ENCODE data around the gene ADCY5.

ADCY5 gene

GRCh38 chr3:123346021-123346420, 102.9 kb downstream of the ADCY5 start:
- H3K27me3 ChIP-seq = no peaks in the 10 kb centered on the region
- no peak for TF ChIP-seq Cebpa-rat (IDR thresholded peaks at IDR 0.05)
- no peaks in the 10 kb centered on the region for H3K9me3 ChIP-seq (replicated peaks in 1 of 11)
- peaks cover 10 to 70% (median 42%) of the 10 kb centered on the region in 10 experiments; a peak in 18 of 20 replicates for H3K4me1 ChIP-seq
- no peak overlapping the region for H3K27ac ChIP-seq
- no peak overlapping the region for H3K9ac ChIP-seq
- H3K36me3 ChIP-seq = no peaks in the 10 kb centered on the region
- no peak overlapping the region for H3K4me2 ChIP-seq
- no peaks in the 10 kb centered on the region for H4K20me1 ChIP-seq
- no peak overlapping the region for H3K4me3 ChIP-seq

DNA sequence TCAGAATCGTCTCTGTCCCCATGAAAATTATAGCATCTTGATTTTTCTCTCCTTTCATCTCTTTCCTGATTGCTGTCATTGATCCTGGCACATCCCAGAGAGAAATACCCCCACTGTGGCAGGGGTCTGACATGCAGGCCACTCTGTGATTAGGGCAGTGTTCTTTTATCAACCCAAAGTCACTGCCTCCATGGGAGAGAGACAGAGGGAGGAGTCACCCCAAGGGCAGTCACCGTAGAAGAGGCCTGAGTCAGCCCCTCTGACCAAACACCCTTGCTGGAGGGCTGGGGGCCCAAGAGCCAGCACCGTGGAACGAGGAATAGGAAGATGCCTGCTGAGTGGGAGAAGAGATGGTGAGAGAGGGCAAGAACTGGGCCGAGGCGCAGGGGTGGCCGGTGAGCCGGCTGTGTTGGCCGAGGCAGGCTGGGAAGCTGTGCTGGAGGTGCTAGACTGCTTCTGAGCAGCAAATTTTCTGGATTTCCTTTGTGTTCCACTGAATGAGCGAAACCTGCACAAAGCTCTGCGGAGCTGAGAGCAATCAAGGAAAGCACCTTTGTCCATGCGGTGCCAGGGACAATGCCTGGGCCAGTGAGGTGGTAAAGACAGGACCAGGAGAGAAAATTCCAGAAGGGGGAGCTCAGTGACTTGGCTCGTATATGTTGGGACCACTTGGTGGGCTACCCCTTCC, 103.8 kb downstream of the ADCY5 start:
- Histone ChIP-seq H3K9ac (no peak overlapping the region), H4K20me1 (no peaks in the 10 kb centered on the region), H3K36me3 (no peaks in the 10 kb centered on the region), H3K4me1 (peaks cover 10 to 62% (median 39%) of the 10 kb centered on the region in 10 experiments; a peak in 18 of 20 replicates), H3K4me2 (peak overlapping the region in 10 of 11 experiments; percentile 6 to 57 (median 38); a peak in 15 of 22 replicates), H3K9me3 (replicated peaks in 1 of 11) (no peaks in the 10 kb centered on the region), H3K4me3 (no peak overlapping the region), H3K27me3 (no peaks in the 10 kb centered on the region), H3K27ac (no peak overlapping the region)
- TF ChIP-seq Cebpa-rat (IDR thresholded peaks at IDR 0.05) = no peak

GRCh38 chr3:123344175-123344906, 104.5 kb downstream of the ADCY5 start:
- Histone ChIP-seq H3K36me3 (no peaks in the 10 kb centered on the region), H3K4me1 (peaks cover 10 to 56% (median 33%) of the 10 kb centered on the region in 10 experiments; a peak in 18 of 20 replicates), H3K4me3 (no peak overlapping the region), H3K9ac (no peak overlapping the region), H3K27me3 (no peaks in the 10 kb centered on the region), H3K4me2 (peak overlapping the region in 10 of 11 experiments; percentile 6 to 57 (median 42); a peak in 16 of 22 replicates), H3K27ac (no peak overlapping the region), H4K20me1 (no peaks in the 10 kb centered on the region), H3K9me3 (replicated peaks in 1 of 11) (no peaks in the 10 kb centered on the region)
- TF ChIP-seq Cebpa-rat (IDR thresholded peaks at IDR 0.05) = no peak

DNA sequence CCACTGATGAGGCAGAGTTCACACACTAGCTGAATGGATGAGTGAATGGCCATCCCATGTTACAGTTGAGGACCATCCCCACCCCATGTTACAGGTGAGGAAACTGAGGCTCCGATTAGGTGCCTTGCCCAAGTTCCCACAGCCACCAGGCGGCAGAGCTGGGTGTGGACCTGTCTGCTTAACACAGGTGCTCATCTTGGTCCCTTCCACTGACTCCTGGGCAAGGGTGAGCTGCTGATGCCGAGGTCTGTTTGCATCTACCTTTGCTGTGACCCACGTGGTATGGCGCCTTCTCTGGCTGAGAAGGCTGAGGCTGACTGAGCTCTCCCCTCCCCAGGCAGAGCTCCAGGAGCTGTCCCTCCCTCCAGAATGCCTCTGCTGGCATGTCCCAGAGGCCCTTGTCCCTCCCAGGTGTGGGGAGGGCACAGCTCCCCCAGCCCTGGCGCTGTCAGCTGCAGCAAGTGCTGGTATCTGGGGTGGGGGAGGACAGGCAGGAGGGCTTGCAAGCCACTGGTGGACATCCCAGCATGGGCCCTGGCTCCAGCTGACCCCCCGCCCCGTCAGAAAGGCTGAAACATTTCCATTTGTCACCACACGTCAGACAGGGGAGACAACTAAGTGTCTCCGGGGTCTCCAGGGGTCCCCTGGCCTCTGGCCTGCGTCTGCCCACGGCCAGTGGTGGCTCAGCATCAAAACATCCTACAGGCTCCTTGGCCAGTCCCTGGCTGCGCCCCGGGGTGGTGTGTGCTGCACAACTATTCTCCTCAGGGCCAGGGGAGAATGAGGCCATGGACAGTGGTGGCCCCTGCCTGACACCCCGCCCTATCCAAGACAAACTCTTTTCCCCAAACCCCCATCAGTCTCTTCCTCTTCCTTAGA, 105.4 kb downstream of the ADCY5 start:
- Histone ChIP-seq H4K20me1 (no peaks in the 10 kb centered on the region), H3K27ac (no peak overlapping the region), H3K27me3 (no peaks in the 10 kb centered on the region), H3K36me3 (no peaks in the 10 kb centered on the region), H3K4me2 (peak overlapping the region in 8 of 11 experiments; percentile 26 to 57 (median 46); a peak in 12 of 22 replicates), H3K9ac (no peak overlapping the region), H3K4me3 (no peak overlapping the region), H3K9me3 (replicated peaks in 1 of 11) (no peaks in the 10 kb centered on the region), H3K4me1 (peaks cover 10 to 56% (median 41%) of the 10 kb centered on the region in 10 experiments; a peak in 18 of 20 replicates)
- TF ChIP-seq Cebpa-rat (IDR thresholded peaks at IDR 0.05) = no peak

GRCh38 chr3:123342631-123343080, 106.2 kb downstream of the ADCY5 start:
- no peaks in the 10 kb centered on the region for H3K36me3 ChIP-seq
- no peak for TF ChIP-seq Cebpa-rat (IDR thresholded peaks at IDR 0.05)
- no peak overlapping the region for H3K4me2 ChIP-seq
- no peaks in the 10 kb centered on the region for H3K27me3 ChIP-seq
- no peak overlapping the region for H3K4me3 ChIP-seq
- H3K9me3 ChIP-seq (replicated peaks in 1 of 11) = no peaks in the 10 kb centered on the region
- peaks cover 10 to 60% (median 47%) of the 10 kb centered on the region in 10 experiments; a peak in 18 of 20 replicates for H3K4me1 ChIP-seq
- H3K9ac ChIP-seq = no peak overlapping the region
- no peak overlapping the region for H3K27ac ChIP-seq
- no peaks in the 10 kb centered on the region for H4K20me1 ChIP-seq

DNA sequence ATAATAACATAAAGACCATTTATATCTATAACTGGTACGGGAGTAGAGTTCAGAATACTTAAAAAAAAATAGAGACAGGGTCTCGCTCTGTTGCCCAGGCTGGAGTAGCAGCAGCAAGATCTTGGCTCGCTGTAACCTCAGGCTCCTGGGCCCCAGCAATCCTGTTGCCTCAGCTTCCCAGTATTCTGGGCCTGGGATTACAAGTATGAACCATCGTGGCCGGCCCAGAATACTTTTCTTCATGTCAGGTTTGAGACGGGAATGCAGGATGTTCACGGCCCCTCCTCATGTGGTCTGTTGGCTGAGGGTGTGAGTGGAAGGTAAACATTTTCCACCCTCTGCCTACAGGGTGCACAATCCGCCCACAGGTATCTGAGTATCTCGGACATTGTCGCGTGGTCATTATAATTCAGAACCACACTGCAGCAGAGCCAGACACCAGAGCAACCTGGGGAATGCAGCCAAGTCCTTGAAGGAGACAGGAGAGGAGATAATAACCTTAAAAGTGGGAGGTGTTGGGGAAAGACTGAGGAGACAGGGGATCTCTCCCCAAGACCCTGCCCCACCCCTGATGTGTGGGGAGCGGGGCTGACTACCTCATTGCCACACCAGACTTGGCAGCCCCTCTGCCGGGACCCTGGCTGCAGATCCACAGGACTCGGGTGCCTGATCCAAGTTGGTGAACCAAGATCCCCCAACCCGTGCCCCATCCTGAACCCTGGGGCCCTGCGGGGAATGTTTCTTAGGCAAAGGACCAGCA, 106.8 kb downstream of the ADCY5 start:
- Histone ChIP-seq H3K4me1 (peaks cover 10 to 60% (median 43%) of the 10 kb centered on the region in 10 experiments; a peak in 18 of 20 replicates), H3K4me3 (no peak overlapping the region), H3K9ac (no peak overlapping the region), H3K36me3 (no peaks in the 10 kb centered on the region), H3K9me3 (replicated peaks in 1 of 11) (no peaks in the 10 kb centered on the region), H3K27ac (no peak overlapping the region), H4K20me1 (no peaks in the 10 kb centered on the region), H3K4me2 (no peak overlapping the region), H3K27me3 (no peaks in the 10 kb centered on the region)
- TF ChIP-seq Cebpa-rat (IDR thresholded peaks at IDR 0.05) = no peak

- Histone ChIP-seq H4K20me1 (peaks cover 0 to 6% (median 0%) of the 10 kb centered on the region in 11 experiments; a peak in 3 of 22 replicates), H3K27me3 (no peaks in the 10 kb centered on the region), H3K4me2 (no peak overlapping the region), H3K9me3 (replicated peaks in 1 of 11) (no peaks in the 10 kb centered on the region), H3K36me3 (no peaks in the 10 kb centered on the region), H3K9ac (no peak overlapping the region), H3K27ac (no peak overlapping the region), H3K4me1 (peaks cover 10 to 70% (median 59%) of the 10 kb centered on the region in 10 experiments), H3K4me3 (no peak overlapping the region)
- TF ChIP-seq Cebpa-rat (IDR thresholded peaks at IDR 0.05) = no peak
Measured at GRCh38 chr3:123340336-123340735, 108.6 kb downstream of the ADCY5 start.

DNA sequence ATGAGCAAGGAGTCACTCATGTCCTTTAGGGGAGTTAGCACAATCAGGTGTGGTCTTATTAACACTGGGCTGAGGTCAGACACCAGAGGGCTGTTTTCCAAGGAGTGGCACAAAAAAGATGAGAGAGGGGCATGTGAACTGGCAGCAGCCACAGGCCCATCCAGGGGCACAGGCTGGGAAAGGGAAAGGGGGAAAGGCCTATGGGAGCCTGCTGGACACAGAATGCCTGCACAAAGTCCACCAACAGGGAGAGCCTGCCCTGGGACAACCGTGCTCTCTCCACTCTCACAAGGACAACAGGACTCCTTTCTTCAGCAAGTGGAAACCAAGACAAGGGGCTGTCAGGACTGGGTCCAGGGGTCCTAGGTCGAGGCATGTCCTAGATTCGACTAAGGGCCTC, 109.6 kb downstream of the ADCY5 start:
- TF ChIP-seq Cebpa-rat (IDR thresholded peaks at IDR 0.05) = no peak
- Histone ChIP-seq H3K36me3 (no peaks in the 10 kb centered on the region), H3K4me3 (no peak overlapping the region), H3K9me3 (replicated peaks in 1 of 11) (no peaks in the 10 kb centered on the region), H3K4me1 (peaks cover 12 to 70% (median 60%) of the 10 kb centered on the region in 10 experiments), H3K9ac (no peak overlapping the region), H3K27ac (no peak overlapping the region), H3K4me2 (peak overlapping the region in 8 of 11 experiments; percentile 32 to 89 (median 74); a peak in 15 of 22 replicates), H4K20me1 (peaks cover 0 to 6% (median 0%) of the 10 kb centered on the region in 11 experiments; a peak in 3 of 22 replicates), H3K27me3 (no peaks in the 10 kb centered on the region)
